ENCODE results near the gene CTU1.

Gene CTU1

GRCh38 chr19:51086153-51086850 lies 21.9 kb downstream of the CTU1 start:
- DNase-seq (ENCODE audit: low read depth) = no peak
- no peak for TF ChIP-seq CTCF (IDR thresholded peaks at IDR 0.05; ENCODE audit: control insufficient read depth, extremely low read depth, insufficient read depth)
- H3K4me3 ChIP-seq (ENCODE audit: low read depth, low read length) = no peak overlapping the region

DNA sequence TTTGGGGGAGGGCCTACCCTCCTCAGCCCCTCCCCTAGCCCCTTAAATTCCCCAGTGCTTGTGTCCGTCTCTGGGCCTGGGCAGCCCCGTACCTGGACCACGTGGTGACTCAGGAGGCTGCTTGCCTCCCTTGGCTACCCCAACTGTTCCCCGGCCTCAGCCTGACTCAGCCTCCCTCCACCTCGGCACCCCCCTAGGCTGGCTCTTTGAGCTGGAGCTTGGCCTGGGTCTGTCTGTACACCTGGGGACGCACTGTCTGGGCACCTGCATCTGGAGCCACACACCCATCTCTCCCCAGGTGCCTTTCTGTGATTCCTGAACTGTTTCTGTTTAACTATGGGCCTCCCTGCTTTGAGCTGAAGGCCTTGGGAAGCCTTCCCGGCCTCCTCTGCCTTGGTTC lies 23.7 kb downstream of the CTU1 start:
- no peak for TF ChIP-seq CTCF (IDR thresholded peaks at IDR 0.05; ENCODE audit: control insufficient read depth, extremely low read depth, insufficient read depth)
- no peak for DNase-seq (ENCODE audit: low read depth)
- no peak overlapping the region for H3K4me3 ChIP-seq (ENCODE audit: low read depth, low read length)

- no peak overlapping the region for H3K4me3 ChIP-seq (ENCODE audit: low read depth, low read length)
- TF ChIP-seq CTCF (IDR thresholded peaks at IDR 0.05; ENCODE audit: control insufficient read depth, extremely low read depth, insufficient read depth) = no peak
- no peak for DNase-seq (ENCODE audit: low read depth)
These were observed 24.4 kb downstream of the CTU1 start for GRCh38 chr19:51083783-51084182.

DNA sequence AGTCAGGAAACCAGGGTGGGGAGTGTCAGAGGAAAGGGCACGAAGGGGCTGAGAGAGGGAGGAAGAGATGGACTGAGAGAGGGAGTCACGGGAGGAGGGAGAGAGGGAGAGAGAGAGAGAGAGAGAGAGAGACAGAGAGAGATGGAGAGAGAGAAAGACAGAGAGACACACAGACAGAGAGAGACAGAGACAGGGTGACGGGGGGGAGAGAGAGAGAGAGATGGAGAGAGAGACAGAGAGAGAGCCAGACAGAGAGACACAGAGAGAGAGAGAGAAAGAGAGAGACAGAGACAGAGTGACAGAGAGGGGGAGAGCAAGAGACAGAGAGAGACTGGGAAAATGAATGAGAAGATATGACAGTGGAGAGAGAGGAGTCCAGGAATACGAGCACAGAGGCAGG lies 25.0 kb downstream of the CTU1 start:
- no peak for TF ChIP-seq CTCF (IDR thresholded peaks at IDR 0.05; ENCODE audit: control insufficient read depth, extremely low read depth, insufficient read depth)
- DNase-seq (ENCODE audit: low read depth) = no peak

DNA sequence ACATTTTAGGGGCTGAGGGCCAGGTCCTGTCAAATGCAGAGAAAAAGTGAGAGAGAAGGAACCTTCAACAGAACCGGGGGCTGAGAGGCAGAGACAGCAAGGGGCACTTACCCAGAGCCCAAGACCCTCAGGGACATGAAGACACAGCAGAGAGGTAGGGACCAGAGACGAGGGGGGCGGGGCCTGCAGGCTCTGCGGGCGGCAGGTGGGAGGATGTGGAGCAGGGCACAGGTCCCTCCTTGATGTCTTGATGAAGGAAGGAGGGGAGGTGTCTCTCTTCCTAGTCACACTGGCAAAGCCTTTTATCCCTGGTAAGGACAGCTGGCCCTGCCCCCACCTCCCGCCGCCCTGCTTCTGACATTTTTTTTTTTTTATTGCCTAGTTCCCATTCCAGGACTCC lies 25.6 kb downstream of the CTU1 start, which contains the start of gene KLK14:
Gene KLK14, minus strand, starts transcription at position 277 of the 400 bp plus-strand sequence. Its CDS starts 273 bp downstream, at position 4.
- TF ChIP-seq CTCF (IDR thresholded peaks at IDR 0.05; ENCODE audit: control insufficient read depth, extremely low read depth, insufficient read depth) = no peak
- no peak for DNase-seq (ENCODE audit: low read depth)

More for the DNA sequence above, 25.0 kb downstream of the CTU1 start:
- no peak overlapping the region for H3K4me3 ChIP-seq (ENCODE audit: low read depth, low read length)

GRCh38 chr19:51081476-51081875 lies 26.7 kb downstream of the CTU1 start:
- TF ChIP-seq CTCF (IDR thresholded peaks at IDR 0.05; ENCODE audit: control insufficient read depth, extremely low read depth, insufficient read depth) = no peak
- DNase-seq (ENCODE audit: low read depth) = no peak
- no peak overlapping the region for H3K4me3 ChIP-seq (ENCODE audit: low read depth, low read length)

More for the DNA sequence above, 25.6 kb downstream of the CTU1 start, which contains the start of gene KLK14:
- H3K4me3 ChIP-seq (ENCODE audit: low read depth, low read length) = no peak within 1 kb of the TSS
